Right atrium auricular region (tissue), 2 donors: ENCODE data around the gene STAB2. TPM values are rescaled to one million over a fixed set of nuclear protein-coding genes. Genes with fewer than 3 reads are reported as not detected.

Experiments
- DNase-seq: peaks from one replicate; pipeline ENCODE4 v3.0.0-alpha.2; 2019; ENCODE audit warnings: low spot score
- H3K27ac ChIP-seq, 2 donors: fragments of 200-600 bp; sonication (generic); 1 replicate in 1 of 2; 2 replicates in 1 of 2; pipeline ENCODE4 v1.5.1; 2016 to 2019
- H3K27me3 ChIP-seq, 2 donors: fragments of 200-600 bp; sonication (generic); one replicate each; pipeline versions ENCODE4 v1.5.1 to v1.6.0; 2017 to 2019
- H3K36me3 ChIP-seq: fragments of 200-600 bp; sonication (generic); one replicate; pipeline ENCODE4 v1.5.1; 2016
- H3K4me1 ChIP-seq, 2 donors: fragments of 200-600 bp; sonication (generic); one replicate each; pipeline versions ENCODE4 v1.5.1 to v1.6.0; 2017 to 2019
- H3K4me3 ChIP-seq, 2 donors: fragments of 200-600 bp; sonication (generic); 1 replicate in 1 of 2; 2 replicates in 1 of 2; pipeline ENCODE4 v1.5.1; 2017 to 2019; ENCODE audit warnings: mild to moderate bottlenecking in 1 of 2, moderate library complexity in 1 of 2
- H3K9me3 ChIP-seq, 2 donors: fragments of 200-600 bp; sonication (generic); one replicate each; pipeline ENCODE4 v1.5.1; 2019
- CTCF ChIP-seq, 2 donors: fragments of 200-600 bp; sonication (generic); IDR thresholded peaks; one replicate each; pipeline ENCODE4 v1.5.1; 2019; ENCODE audit warnings: antibody characterized with exemption in 2 of 2
- total RNA-seq, 2 donors: library from RNA; depleted of rRNA; stranded (reverse); fragments of >200 nt; gene quantifications; one replicate each; pipeline ENCODE4 v1.1.0, GENCODE V29; 2016

The STAB2 gene
- total RNA-seq, 2 donors from 2014 or later, result 0.11 TPM; not detected in 1

GRCh38 chr12:103751171-103751570 lies 164.1 kb downstream of the STAB2 start:
- no peaks in the 10 kb centered on the region for H3K4me1 ChIP-seq
- no peaks in the 10 kb centered on the region for H3K9me3 ChIP-seq
- no peaks in the 10 kb centered on the region for H3K36me3 ChIP-seq
- peak in 1 of 2 donors; percentile 21 for TF ChIP-seq CTCF (IDR thresholded peaks at IDR 0.05)
- H3K27ac ChIP-seq, result no peak overlapping the region
- no peaks in the 10 kb centered on the region for H3K27me3 ChIP-seq
- no peak overlapping the region for H3K4me3 ChIP-seq
- no peak for DNase-seq

- H3K27me3 ChIP-seq, result no peaks in the 10 kb centered on the region
- H3K4me3 ChIP-seq, result no peak overlapping the region
- H3K4me1 ChIP-seq, result no peaks in the 10 kb centered on the region
- no peak for TF ChIP-seq CTCF (IDR thresholded peaks at IDR 0.05)
- DNase-seq, result no peak
- no peaks in the 10 kb centered on the region for H3K9me3 ChIP-seq
- no peaks in the 10 kb centered on the region for H3K36me3 ChIP-seq
- no peak overlapping the region for H3K27ac ChIP-seq
Measured at GRCh38 chr12:103751600-103751999, 164.5 kb downstream of the STAB2 start.

- TF ChIP-seq CTCF (IDR thresholded peaks at IDR 0.05), result no peak
- H3K4me1 ChIP-seq, result no peaks in the 10 kb centered on the region
- no peaks in the 10 kb centered on the region for H3K27me3 ChIP-seq
- no peak overlapping the region for H3K4me3 ChIP-seq
- H3K27ac ChIP-seq, result no peak overlapping the region
- no peaks in the 10 kb centered on the region for H3K9me3 ChIP-seq
- DNase-seq, result no peak
- H3K36me3 ChIP-seq, result no peaks in the 10 kb centered on the region
Measured at GRCh38 chr12:103755425-103755824, 168.4 kb downstream of the STAB2 start.

- DNase-seq, result no peak
- H3K36me3 ChIP-seq, result no peaks in the 10 kb centered on the region
- H3K27ac ChIP-seq, result no peak overlapping the region
- H3K4me3 ChIP-seq, result no peak overlapping the region
- H3K4me1 ChIP-seq, result no peaks in the 10 kb centered on the region
- no peak for TF ChIP-seq CTCF (IDR thresholded peaks at IDR 0.05)
- H3K27me3 ChIP-seq, result no peaks in the 10 kb centered on the region
- no peaks in the 10 kb centered on the region for H3K9me3 ChIP-seq
Measured at GRCh38 chr12:103756443-103756842, 169.4 kb downstream of the STAB2 start.

- Histone ChIP-seq H3K9me3 (no peaks in the 10 kb centered on the region), H3K4me3 (no peak overlapping the region), H3K27ac (no peak overlapping the region), H3K4me1 (no peaks in the 10 kb centered on the region), H3K36me3 (no peaks in the 10 kb centered on the region), H3K27me3 (no peaks in the 10 kb centered on the region)
- DNase-seq, result no peak
- no peak for TF ChIP-seq CTCF (IDR thresholded peaks at IDR 0.05)
Measured at GRCh38 chr12:103757248-103757647, 170.2 kb downstream of the STAB2 start.

GRCh38 chr12:103758310-103759089 lies 171.4 kb downstream of the STAB2 start:
- DNase-seq, result no peak
- Histone ChIP-seq H3K4me1 (no peaks in the 10 kb centered on the region), H3K27me3 (no peaks in the 10 kb centered on the region), H3K9me3 (no peaks in the 10 kb centered on the region), H3K27ac (no peak overlapping the region), H3K4me3 (no peak overlapping the region), H3K36me3 (no peaks in the 10 kb centered on the region)
- no peak for TF ChIP-seq CTCF (IDR thresholded peaks at IDR 0.05)
